GM21515 (cell line): ENCODE results near the gene MYORG.

Experiments used
- ATAC-seq: cut with Tn5 transposase; IDR thresholded peaks from one replicate; pipeline ENCODE4 v1.9.1; 2021; ENCODE audit not compliant: unreplicated experiment

The MYORG gene

DNA sequence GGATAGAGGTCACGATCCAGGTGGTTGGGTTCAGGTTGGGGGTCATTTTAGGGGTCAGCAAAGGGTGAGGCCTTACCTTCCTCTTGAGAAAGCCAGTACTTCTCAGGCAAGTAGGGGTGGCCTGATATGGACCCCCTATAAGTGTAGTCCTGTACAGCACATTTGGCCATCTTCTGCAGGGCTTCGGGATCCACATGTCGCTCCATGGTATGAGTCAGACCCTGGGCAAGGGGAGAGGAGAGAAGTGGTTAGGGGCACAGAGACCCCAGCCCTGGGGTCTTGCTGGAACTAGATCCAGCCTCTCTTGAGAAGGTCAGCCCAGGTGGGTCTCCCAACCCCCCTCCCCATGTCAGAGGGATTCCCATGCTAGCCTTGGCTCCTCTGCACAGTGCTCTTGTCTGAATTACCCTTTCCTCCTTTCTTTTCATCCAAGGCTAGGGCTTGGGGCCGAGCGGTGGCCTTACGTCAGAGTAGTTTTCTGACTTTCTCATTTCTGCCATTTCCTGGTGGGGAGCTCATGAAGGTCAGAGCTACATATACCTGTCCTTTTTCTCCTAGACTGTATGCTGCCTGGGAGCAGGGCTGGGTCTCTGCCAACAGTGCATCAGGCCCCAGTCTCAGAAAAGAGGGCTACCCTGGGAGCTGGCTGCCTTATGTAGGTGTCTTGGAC lies 9.0 kb upstream of the MYORG start:
- ATAC-seq, result no peak

- no peak for ATAC-seq
These were observed 7.9 kb upstream of the MYORG start for GRCh38 chr9:34384368-34385165.

- no peak for ATAC-seq
These were observed 7.2 kb upstream of the MYORG start for GRCh38 chr9:34383904-34384303.

DNA sequence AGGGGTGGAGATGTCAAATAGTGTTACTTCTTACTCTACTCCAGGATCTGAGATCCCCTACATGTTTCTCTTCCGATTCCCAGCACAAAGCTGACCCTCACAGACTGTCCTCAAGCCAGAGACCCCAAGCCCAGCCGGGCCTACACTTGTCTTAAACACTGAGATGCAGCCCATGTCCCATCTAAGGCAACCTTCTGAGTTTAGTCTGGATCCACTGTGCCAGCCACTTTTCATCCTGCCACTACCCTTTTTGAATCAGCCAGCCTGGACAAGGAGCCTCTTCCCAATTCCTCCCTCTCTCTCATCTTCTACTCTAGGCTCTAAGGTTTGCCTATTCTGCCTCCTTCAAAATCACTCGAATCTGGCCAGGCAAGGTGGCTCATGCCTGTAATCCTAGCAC lies 6.2 kb upstream of the MYORG start:
- ATAC-seq, result no peak

DNA sequence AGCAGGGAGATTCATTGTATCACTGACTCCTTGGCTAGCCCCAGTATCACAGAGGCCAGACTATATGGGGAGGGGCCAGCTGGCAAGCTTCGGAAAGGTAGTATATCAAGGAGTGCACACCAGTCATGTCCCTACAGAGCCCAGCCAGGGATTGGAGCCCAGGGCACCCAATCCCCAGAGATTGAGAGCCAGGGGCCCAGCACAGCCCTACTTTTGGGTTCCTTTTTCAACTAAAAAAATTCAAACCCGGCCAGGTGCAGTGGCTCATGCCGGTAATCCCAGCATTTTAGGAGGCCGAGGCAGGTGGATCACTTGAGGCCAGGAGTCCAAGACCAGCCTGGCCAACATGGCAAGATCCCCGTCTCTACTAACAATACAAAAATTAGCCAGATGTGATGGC lies 5.4 kb upstream of the MYORG start:
- ATAC-seq, result no peak

DNA sequence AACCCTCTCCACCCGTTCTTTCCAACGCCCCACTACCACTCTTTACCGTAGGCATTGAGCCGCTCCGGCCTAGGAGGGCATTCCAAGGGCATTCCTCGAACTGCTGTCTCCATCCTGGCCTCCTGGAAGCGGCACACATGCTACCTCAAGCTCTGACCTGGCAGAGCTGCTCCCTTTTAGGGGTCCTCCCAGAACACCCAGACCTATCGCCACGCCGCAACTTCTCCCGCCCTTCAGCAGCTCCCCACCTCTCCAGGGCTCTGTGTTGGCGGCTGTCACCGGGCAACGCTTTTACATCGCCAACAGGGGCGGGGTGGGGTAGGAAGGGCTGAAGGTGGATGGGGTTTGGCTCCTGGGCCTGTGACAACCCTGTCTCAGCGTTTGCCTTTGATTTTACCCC lies 4.6 kb upstream of the MYORG start:
- no peak for ATAC-seq

DNA sequence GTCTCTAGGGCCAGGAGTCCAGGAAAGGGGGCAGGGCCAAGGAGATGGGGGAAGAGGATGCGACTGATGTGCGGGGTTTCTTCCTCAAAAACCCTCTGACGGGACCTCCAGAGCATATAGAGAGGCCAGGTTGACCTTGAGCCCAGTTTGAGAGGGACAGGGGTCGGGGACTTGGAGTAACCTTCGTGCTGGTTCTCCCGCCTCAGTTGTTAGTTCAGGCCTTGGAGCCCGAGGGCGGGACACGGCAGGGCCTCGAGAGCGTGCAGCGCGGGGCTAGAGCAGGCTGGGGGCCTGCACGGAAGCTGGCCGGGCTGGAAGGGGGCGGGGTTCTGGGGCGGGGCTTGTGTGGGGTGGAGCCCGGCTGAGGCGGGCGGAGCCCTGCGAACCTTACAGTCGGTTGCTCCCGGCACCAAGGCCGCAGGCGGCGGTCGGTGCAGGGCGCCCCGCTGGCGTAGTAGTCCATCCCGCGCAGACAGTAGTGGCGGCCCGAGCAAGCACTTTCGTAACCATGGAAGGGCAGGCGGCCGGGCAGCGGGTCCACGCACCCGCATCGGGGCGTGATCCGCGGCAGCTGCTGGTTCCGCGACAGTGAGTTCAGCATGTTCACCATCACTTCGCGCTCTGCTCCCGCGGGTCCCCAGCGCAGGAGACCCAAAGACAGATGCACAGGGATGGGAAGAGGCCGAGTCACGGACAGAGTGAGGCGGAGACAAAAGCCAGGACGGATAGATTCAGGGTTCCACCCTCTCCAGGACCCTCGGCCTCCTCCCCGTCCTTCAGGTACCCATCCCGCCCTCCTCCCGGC lies 4.0 kb upstream of the MYORG start:
- no peak for ATAC-seq

DNA sequence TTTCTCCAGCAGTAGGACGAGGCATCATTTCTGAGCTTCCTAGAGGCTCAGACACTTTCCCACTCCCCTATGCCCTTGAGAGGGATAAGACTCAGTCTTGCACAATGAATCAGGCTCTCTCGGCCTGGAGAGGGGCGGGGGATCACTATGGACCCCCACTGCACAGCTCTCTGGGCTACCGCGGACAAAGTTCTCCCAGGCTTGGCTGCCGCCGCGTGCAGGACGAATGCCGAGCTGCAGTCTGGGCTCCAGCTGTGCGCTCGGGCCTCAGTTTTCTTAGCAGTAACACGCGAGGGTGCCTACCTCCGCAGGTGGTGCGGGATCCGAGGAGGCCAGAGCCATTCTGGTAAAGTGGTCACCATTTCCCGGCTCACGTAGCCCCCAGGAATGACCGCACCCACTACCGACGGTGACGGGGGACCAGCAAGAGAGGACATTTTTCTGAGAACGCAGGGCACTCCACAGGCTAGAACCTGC lies 3.4 kb upstream of the MYORG start:
- no peak for ATAC-seq

GRCh38 chr9:34379334-34380033 lies 2.8 kb upstream of the MYORG start:
- no peak for ATAC-seq

- no peak for ATAC-seq
These were observed 1.8 kb upstream of the MYORG start for GRCh38 chr9:34378376-34379060.

DNA sequence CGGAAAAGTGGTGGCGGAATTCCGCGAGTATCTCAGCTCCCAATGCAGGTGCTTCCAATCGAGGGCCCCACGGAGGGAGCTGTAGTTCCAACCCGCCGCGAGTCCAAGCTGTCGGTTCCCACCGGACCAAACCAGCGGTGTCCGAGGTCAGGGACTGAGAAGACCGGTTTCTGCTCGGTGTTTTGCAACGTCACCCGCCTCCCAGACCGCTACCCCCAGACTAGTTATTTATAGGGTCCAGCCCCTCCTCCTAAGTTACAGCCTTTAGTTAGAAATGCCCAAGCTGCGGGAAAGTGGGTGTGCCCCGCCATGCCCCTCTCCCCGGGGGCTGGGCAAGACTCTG lies 677 bp upstream of the MYORG start:
- no peak for ATAC-seq

DNA sequence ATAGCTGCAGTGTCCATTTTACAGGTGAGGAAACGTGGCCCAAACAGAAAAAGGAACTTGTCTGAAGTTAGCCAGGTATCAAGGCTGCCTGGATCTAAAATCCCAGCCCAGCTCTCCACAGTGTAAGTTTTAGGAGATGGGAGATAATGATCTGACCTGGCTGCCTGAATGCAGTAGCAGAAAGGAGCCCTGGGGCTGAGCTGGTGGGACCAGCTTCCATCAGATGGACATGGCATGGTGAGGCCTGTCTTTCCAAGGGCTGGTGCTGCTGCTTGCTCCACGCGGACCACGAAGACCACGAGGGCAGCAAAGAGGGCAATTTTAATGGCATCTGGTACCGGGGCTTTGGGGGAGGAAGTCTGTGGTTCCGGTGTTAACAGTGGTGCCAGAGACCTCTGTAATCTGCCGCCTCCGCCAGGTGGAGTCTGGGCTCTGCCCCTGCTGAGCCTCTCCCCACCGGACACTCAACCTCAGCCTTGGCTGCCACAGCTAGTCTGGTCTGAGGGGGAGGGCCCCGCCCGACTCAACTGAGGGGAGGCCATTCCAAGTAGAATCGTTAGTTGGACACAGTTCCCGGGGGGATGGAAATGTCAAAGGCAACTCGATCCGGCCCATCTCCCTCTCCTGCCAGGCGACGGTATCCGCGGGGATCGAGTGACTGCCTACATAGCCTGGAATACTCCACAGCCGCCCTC lies 650 bp downstream of the MYORG start:
- no peak for ATAC-seq

DNA sequence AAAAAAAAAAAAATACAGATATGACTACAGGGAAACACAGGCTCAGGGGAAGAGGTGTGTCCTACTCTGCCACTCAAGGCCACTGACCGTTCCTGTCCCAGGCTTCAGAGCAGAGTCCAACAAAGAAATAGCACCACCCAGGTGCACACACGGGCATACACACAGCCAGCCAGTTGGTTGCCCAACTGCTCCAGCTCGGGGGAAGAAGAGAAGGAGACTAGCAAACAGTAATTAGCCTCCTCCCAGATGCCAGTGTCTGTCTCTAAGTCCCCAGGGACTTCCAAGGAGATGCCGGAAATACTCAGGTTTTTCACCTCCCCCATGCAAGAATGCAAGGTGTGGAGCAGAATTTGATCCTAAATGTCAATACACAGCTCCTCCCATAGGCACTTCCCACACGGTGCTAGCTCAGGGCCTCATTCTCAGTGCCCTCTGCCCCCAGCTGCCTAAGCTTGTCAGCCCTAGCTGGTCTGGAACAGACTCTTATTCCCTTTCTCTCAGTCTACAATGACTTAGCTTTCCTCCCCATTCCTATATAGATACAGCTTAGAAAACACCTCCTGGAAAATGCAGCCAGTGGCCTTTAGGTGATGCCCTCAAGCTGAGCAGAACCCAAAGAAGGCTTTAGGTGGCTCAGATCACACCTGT lies 1.7 kb downstream of the MYORG start:
- no peak for ATAC-seq

DNA sequence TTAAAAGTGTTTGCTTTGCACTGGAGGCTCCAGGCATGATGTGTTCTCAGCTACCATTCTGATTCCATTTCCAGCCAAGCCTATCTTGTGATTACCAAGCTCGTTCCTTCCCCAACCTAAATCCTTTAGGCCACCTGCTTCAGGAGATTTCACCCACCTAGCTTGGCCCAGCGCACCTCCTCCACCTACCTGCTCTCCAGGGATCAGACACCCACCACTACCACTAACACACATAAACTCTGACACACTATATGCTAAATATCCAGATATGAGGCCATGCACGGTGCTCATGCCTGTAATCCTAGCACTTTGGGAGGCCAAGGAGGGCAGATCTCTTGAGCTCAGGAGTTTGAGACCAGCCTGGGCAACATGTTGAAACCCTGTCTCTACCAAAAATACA lies 2.4 kb downstream of the MYORG start:
- no peak for ATAC-seq

DNA sequence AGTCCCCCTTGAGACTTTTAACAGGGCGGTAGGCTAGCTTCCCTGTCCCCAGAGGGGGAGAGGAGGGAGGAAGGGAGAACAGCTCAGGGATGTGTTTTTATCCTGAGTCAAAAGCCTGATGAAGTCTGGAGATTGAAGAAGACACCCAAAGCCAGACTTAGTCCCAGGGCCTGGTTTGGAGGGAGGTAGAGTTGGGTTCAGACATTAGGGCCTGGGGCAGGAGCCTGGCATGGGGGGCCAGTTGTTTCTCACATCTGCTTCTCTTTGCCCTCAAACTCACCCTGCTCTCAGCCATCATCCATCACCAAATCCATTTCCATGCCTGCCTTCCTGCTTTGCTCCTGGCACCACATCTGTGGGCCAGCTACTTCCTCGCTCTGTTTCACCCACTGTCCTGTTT lies 2.9 kb downstream of the MYORG start:
- no peak for ATAC-seq

GRCh38 chr9:34372467-34373011 lies 4.2 kb downstream of the MYORG start:
- ATAC-seq, result no peak

GRCh38 chr9:34371886-34372466 lies 4.7 kb downstream of the MYORG start:
- ATAC-seq, result no peak

DNA sequence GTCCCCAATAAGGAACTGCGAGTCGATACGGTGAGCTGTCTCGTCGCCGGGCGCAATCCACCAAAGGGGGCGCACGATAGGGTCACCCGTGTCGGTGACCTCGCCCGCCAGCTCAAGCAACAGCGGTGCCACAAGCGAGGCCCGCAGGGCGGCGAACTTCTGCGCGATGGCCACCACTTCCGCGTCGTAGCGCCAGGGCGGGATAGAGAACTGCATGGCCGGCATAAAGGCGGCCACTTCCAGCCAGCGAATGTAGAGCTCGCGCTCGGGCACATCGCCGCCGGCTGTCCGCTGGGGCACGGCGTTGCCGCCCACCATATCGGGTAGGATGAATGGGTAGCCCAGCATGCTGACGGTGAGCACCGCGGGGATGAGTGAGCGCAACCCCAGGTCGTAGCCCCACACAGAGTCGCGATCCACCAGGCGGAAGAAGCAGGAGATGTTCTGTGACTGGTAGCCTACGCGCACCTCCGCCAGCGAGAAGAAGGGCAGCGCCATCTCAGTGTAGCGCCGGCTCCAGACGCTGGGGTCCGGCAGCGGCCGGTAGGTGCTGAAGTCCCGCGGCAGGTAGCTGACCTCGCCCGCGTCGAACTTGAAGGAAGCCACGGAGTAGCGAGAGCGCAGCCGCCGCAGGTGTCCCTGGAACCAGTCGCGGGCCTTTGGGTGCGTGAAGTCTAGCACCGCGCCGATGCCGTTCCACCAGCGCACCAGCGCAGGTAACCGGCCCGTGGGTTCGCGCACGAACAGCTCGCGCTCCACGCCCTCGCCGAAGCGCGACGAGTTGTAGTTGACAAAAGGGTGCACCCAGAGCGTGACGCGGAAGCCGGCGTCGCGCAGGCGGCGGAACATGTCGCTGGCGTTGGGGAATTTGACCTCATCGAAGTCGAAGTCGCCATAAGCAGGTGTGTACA lies 5.5 kb downstream of the MYORG start:
- ATAC-seq, result no peak
